ENCODE measurements around the gene AURKA.
"Not testable (repeated sequence)": the region's sequence is repeated elsewhere in the genome, so short reads cannot be mapped to it uniquely, and the experiment has no call there.

Gene AURKA

GRCh38 chr20:56353356-56353755, 38.7 kb downstream of the AURKA start:
- DNase-seq = no peak

DNA sequence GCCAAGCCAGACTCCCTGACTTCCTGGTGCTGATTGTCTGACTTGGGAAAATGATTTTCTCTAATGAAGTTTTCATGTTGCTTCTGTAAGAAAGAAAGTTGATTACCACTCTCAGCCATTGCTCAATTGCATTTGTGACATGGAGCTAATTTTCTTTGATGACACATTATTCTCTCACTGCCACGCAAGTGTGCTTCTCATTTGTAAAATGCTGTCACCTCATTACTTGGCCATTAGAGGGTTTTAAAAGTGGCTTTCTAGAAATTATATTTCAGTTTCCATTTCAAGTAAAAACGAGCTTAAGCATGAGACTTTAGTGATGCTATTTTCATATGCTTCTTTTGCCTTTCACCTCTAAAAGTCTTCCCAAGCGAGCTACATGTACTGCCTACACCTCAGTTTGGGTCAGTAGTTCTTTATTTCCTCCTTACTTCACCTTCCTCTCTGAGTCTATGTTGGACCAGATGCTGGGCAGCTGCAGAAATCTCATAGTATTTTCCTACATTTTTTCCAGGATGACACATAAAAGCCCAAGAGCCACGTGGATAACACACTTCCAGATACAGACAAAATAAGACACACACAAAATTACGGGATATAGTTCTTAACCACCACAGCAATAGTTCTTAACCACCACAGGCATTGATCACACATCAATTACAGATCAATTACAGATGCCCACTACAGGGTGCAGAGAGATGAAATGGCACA, 39.5 kb downstream of the AURKA start:
- DNase-seq = no peak

- DNase-seq = no peak
Measured at GRCh38 chr20:56350842-56351241, 41.2 kb downstream of the AURKA start.

DNA sequence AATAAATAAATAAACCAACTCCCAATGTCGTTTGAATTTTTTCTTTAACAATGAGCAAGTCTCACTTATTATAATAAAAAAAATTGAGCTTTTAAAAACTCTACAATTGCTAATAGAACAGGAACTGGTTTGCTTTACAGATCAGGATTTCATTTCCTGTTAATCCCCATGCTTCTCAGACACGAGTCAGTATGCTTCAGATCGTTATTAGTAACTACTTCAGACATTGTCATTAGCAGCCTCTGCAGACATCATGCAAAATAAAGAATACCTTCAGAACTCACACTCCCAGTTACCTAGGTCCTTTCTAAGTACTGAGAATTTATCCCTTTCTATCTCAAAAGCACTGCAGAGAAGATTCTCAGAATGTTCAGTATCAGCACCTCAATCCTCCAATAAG, 43.3 kb downstream of the AURKA start:
- DNase-seq = no peak

DNA sequence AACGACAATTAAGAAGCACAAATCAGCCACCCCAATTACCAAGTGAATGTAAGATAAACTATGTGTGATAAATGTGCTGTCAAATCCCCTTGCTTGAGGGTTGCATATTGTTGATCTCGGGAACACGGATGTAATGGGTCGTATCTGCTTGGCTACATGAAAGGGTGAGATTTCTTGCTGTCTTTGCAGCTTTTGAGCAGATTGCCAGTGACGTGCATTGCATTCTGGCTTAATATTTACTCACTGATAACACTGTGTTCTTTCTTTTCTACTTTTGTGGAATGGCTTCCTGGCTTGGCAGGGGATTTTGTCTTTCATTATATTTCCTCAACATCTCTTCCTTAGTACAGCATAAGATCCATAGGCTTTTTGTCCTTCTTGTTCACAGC, 43.7 kb downstream of the AURKA start:
- no peak for DNase-seq

- DNase-seq = no peak
Measured at GRCh38 chr20:56347628-56348304, 44.2 kb downstream of the AURKA start.

DNA sequence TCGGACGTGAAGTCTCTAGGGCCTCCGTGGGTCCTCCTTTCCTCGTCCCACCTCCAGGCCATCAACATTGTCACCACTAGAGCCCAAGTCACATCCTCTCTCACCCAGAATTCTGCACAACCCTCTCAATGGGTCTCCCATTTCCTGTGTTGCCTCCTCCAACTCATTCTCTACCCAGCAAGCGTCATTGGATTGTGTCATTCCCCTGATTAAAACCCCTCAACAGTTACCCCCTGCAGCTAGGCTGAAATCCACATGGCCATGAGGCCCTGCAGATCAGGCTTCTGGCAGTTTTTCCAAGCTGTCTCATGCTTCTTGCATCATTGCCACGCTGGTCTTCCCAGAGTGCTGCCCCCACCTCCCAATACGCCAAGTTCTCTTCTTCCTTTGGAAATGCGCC, 46.1 kb downstream of the AURKA start:
- DNase-seq = no peak

DNA sequence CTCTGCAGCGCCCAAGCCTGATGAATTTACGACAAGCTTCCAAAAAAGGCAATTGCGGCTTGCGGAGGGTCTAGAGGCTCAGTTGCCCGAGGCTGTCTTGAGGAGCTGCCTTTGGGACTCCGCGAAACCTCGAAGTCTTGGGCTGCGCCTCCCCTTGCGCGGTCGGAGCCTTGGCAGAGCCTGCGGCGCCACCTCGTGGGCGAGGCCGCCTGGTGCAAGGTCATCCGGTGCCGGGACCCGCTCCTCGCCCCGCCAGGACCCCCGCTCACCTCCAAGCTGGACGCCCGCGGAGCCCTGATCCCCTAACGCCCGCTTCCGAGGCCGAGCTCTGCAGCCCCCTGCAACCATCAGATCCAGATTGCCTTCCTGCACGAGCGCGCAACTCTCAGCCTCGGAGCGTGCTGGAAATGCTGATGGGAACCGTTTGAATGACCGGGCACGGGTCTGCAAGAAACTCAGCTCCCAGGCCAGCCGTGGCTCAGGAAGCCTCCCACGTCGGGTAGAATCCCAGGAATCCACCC, 48.1 kb downstream of the AURKA start:
- no peak for DNase-seq

GRCh38 chr20:56342783-56343182, 49.2 kb downstream of the AURKA start:
- DNase-seq = no peak

DNA sequence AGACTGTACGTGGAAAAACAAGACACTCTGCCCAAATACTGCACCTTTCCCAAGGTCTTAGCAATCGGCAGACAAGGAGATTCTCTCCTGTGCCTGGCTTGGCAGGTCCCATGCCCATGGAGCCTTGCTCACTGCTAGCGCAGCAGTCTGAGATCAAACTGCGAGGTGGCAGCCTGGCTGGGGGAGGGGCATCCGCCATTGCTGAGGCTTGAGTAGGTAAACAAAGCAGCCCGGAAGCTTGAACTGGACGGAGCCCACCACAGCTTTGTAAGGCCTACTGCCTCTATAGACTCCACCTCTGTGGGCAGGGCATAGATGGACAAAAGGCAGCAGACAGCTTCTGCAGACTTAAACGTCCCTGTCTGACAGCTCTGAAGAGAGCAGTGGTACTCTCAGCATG, 55.3 kb downstream of the AURKA start:
- DNase-seq = not testable (repeated sequence)

GRCh38 chr20:56328861-56329260, 63.2 kb downstream of the AURKA start:
- DNase-seq = no peak

DNA sequence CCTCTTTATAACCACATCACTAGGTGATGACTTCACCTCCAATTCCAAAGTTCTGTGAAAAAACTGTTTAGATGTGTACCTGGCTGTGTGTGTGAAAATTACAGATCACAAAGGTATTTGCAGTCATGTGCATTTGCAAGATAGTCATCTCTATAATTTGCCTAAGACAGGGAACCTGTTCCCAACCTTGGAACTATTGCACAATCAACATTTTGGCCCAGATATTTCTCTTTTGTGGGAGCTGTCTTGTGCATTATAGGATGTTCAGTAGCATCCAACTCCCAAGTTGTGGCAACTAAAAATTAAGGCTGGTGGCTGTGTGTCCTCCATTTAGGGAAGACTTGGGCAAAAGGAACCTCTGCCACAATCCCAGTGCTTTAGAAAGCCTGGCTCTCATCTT, 67.2 kb downstream of the AURKA start:
- no peak for DNase-seq

DNA sequence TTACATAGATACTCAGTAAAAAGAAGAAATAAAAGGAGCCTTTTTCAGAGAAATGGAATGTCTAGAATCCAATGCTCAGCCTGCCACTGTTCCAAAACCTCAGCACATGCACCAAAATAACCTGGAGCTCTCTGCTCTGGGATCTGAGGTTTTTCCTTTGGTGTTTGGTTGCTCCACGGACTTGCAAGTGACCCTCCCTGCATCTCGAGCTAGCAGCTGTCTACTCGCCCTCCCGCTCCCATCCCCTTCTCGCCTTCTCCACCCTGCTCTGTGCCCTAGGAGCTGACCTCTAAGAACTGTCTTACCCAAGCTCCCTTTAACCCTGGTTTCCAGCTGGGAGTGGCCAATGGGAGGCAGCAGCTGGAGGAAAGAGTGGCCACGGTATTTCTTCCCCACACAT, 68.4 kb downstream of the AURKA start:
- no peak for DNase-seq

GRCh38 chr20:56323206-56323605, 68.8 kb downstream of the AURKA start:
- no peak for DNase-seq

DNA sequence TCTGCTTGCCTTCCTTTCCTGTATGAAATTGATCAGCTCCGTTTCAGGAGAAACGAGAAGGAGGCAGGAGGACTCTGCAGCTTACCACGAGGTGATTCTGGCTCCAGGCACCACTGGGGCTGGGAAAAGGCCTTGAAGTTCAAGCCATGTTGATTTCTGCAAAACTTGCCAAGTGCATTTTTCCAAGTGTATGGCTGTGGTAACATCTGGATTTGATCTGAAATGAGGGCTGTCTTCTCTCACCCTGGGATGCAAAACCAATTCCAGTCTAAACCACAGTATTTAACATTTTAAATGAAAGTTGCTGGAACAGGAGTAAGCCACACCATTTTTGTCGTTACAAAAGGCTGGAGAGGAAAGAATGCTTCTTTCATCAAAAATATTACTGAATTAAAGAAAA, 69.3 kb downstream of the AURKA start:
- DNase-seq = no peak
